K562 (cell line): ENCODE results near the gene SLC1A1. TPM values are rescaled to one million over a fixed set of nuclear protein-coding genes. Genes with fewer than 3 reads are reported as not detected.

ENCODE experiments used
- ATAC-seq: fragments of 200-7000 bp; cut with Tn5 transposase; 3 replicates; pipeline ENCODE4 v1.9.1; 2020; ENCODE audit warnings: moderate library complexity
- BruUV-seq: library from RNA; stranded (reverse); fragments of 400-500 nt; replicated peaks from 2 replicates; lab custom pipeline; 2021; lab: Mats Ljungman, UMichigan
- CTCF ChIA-PET: fragments of 300-600 bp; formaldehyde crosslinking; extraction: SDS; loops from one replicate; lab custom pipeline; 2021; ENCODE audit warnings: low intra/inter-chr PET ratio; lab: Yijun Ruan, JAX
- POLR2A ChIA-PET: fragments of 300-600, 350-650 bp; sonication (Branson Sonifier 250); formaldehyde crosslinking; extraction: SDS; loops from one replicate; lab custom pipeline; 2021; ENCODE audit warnings: antibody characterized with exemption, inconsistent platforms; lab: Yijun Ruan, JAX
- DNase-seq, 4 experiments: peaks; one replicate each; pipeline versions ENCODE4 v3.0.0 to v3.0.0-alpha.2; 2011 to 2018; ENCODE audit warnings: low spot score in 3 of 4, mixed read lengths in 3 of 4; ENCODE audit errors: extremely low read depth in 1 of 4
- FAIRE-seq: peaks from 2 replicates; lab custom pipeline; 2011; peaks lifted over from hg19 to GRCh38; lab: Jason Lieb, UNC
- H2AFZ ChIP-seq: 2 replicates; pipeline ENCODE4 v1.6.0; 2011; ENCODE audit warnings: low read depth, low read length, control low read depth, inconsistent platforms
- H3K27ac ChIP-seq: fragments of 200-600 bp; 3 replicates; pipeline ENCODE4 v1.8.0; 2011; ENCODE audit warnings: low read depth, mild to moderate bottlenecking, control low read depth, inconsistent platforms, low read length, moderate library complexity, mixed read lengths; ENCODE audit errors: extremely low read depth
- H3K27me3 ChIP-seq, 2 experiments: fragments of 300-600 bp in 1 of 2; 2 replicates in 1 of 2; 3 replicates in 1 of 2; pipeline versions ENCODE4 v1.6.0 to v1.8.0; 2011; ENCODE audit warnings: inconsistent platforms in 2 of 2, low read length in 2 of 2, mild to moderate bottlenecking in 1 of 2, mixed read lengths in 1 of 2, moderate library complexity in 1 of 2; ENCODE audit not compliant: control insufficient read depth in 2 of 2, insufficient read depth in 2 of 2
- H3K36me3 ChIP-seq: fragments of 300-600 bp; 3 replicates; pipeline ENCODE4 v1.8.0; 2011; ENCODE audit warnings: mild to moderate bottlenecking, low read length, inconsistent platforms; ENCODE audit not compliant: control insufficient read depth, insufficient read depth
- H3K4me1 ChIP-seq, 2 experiments: fragments of 200-600 bp in 1 of 2; replicated peaks in 1 of 2; 2 replicates in 1 of 2; 3 replicates in 1 of 2; pipeline versions ENCODE4 v1.5.1 to v1.8.0; 2011; ENCODE audit warnings: inconsistent platforms in 2 of 2, low read length in 2 of 2, mild to moderate bottlenecking in 1 of 2, mixed read lengths in 1 of 2, moderate library complexity in 1 of 2; ENCODE audit not compliant: control insufficient read depth in 2 of 2, insufficient read depth in 2 of 2
- H3K4me2 ChIP-seq: 2 replicates; pipeline ENCODE4 v1.6.1; 2011; ENCODE audit warnings: low read length, control low read depth, inconsistent platforms, mixed read lengths; ENCODE audit not compliant: insufficient read depth
- H3K4me3 ChIP-seq: fragments of 200-600 bp; sonication (generic), shearing (Covaris generic); 2 replicates; pipeline ENCODE4 v1.5.1; 2016; ENCODE audit warnings: control low read depth, inconsistent platforms
- H3K79me2 ChIP-seq: fragments of 200-600 bp; 3 replicates; pipeline ENCODE4 v1.8.0; 2011; ENCODE audit warnings: low read length, inconsistent platforms; ENCODE audit not compliant: control insufficient read depth, insufficient read depth
- H3K9ac ChIP-seq, 2 experiments: 2 replicates each; pipeline versions ENCODE4 v1.6.0 to v1.6.1; 2011; ENCODE audit warnings: low read depth in 2 of 2, low read length in 2 of 2, control low read depth in 1 of 2, inconsistent platforms in 1 of 2, mild to moderate bottlenecking in 1 of 2, mixed read lengths in 1 of 2; ENCODE audit not compliant: insufficient read depth in 1 of 2
- H3K9me1 ChIP-seq: one replicate; pipeline ENCODE4 v1.6.0; 2011; ENCODE audit warnings: inconsistent platforms, mild to moderate bottlenecking, low read length, moderate library complexity; ENCODE audit not compliant: control insufficient read depth, insufficient read depth
- H3K9me3 ChIP-seq: replicated peaks from 2 replicates; pipeline ENCODE4 v1.5.1; 2011; ENCODE audit warnings: low read depth, low read length, inconsistent platforms; ENCODE audit not compliant: control insufficient read depth, insufficient read depth
- H4K20me1 ChIP-seq: replicated peaks from 2 replicates; pipeline ENCODE4 v1.6.1; 2011; ENCODE audit warnings: low read length, inconsistent platforms, mixed read lengths; ENCODE audit not compliant: control insufficient read depth, insufficient read depth
- ATF7 ChIP-seq: fragments of 450-650 bp; IDR thresholded peaks from 2 replicates; pipeline ENCODE4 v1.7.1; 2014; ENCODE audit warnings: mild to moderate bottlenecking, moderate library complexity
- BMI1 ChIP-seq: fragments of 150-350 bp; IDR thresholded peaks from 2 replicates; pipeline ENCODE4 v1.6.1; 2014; ENCODE audit warnings: low read length
- CBX1 ChIP-seq: sonication (generic); IDR thresholded peaks from 2 replicates; pipeline ENCODE4 v1.6.1; 2016; ENCODE audit warnings: antibody characterized with exemption, low read depth, mild to moderate bottlenecking
- CREB1 ChIP-seq, 2 experiments: sonication (generic) in 1 of 2; formaldehyde crosslinking in 1 of 2; IDR thresholded peaks; 2 replicates each; pipeline versions ENCODE4 v1.6.1 to v1.8.0; 2012 to 2022; ENCODE audit warnings: inconsistent platforms in 1 of 2, mild to moderate bottlenecking in 1 of 2, missing genetic modification reagents in 1 of 2, moderate library complexity in 1 of 2
- CUX1 ChIP-seq: fragments of 200-800 bp; sonication (Bioruptor generic); IDR thresholded peaks from 2 replicates; pipeline ENCODE4 v1.6.1; 2016; ENCODE audit warnings: missing genetic modification characterization, missing compliant biosample characterization
- FUS ChIP-seq: fragments of 200-400 bp; formaldehyde crosslinking; optimal IDR thresholded peaks from 2 replicates; pipeline ENCODE3; 2017; ENCODE audit warnings: low read depth, low read length
- JUNB ChIP-seq: fragments of 450-650 bp; formaldehyde crosslinking; conservative IDR thresholded peaks from 2 replicates; pipeline ENCODE4 v1.4.0; 2020; ENCODE audit warnings: mild to moderate bottlenecking
- KHSRP ChIP-seq: fragments of 450-650 bp; IDR thresholded peaks from 2 replicates; pipeline ENCODE4 v1.6.1; 2017
- POLR2B ChIP-seq: fragments of 450-650 bp; IDR thresholded peaks from 2 replicates; pipeline ENCODE4 v1.6.1; 2018; ENCODE audit warnings: low read depth; ENCODE audit not compliant: partially characterized antibody
- POLR2H ChIP-seq: IDR thresholded peaks from 2 replicates; pipeline ENCODE4 v1.6.1; 2016; ENCODE audit warnings: missing genetic modification characterization, low read depth, mild to moderate bottlenecking, control low read depth, missing compliant biosample characterization, moderate library complexity
- RBM15 ChIP-seq: fragments of 200-400 bp; formaldehyde crosslinking; IDR thresholded peaks from 2 replicates; pipeline ENCODE4 v1.6.1; 2018; ENCODE audit warnings: mild to moderate bottlenecking, low read length, moderate library complexity; ENCODE audit not compliant: insufficient read depth
- RFX7 ChIP-seq: fragments of 250-450 bp; sonication (Bioruptor Pico); IDR thresholded peaks from 2 replicates; pipeline ENCODE4 v1.5.1; 2021; ENCODE audit warnings: mild to moderate bottlenecking
- SP1 ChIP-seq: sonication (generic); formaldehyde crosslinking; IDR thresholded peaks from 2 replicates; pipeline ENCODE4 v1.8.1; 2022; ENCODE audit warnings: mild to moderate bottlenecking, missing genetic modification reagents
- TRIM28 ChIP-seq: fragments of 450-650 bp; IDR thresholded peaks from 2 replicates; pipeline ENCODE4 v1.6.1; 2017
- XRCC5 ChIP-seq: fragments of 200-400 bp; formaldehyde crosslinking; IDR thresholded peaks from 2 replicates; pipeline ENCODE4 v1.6.1; 2017; ENCODE audit warnings: low read depth, mild to moderate bottlenecking, low read length
- ZNF165 ChIP-seq: fragments of 250-450 bp; sonication (Bioruptor Pico); IDR thresholded peaks from 2 replicates; pipeline ENCODE4 v1.4.0; 2020; ENCODE audit warnings: borderline replicate concordance
- ZNF586 ChIP-seq: fragments of 450-650 bp; formaldehyde crosslinking; conservative IDR thresholded peaks from 2 replicates; pipeline ENCODE4 v1.4.0; 2020; ENCODE audit warnings: mild to moderate bottlenecking, moderate library complexity
- ZNF717 ChIP-seq: fragments of 250-450 bp; sonication (Bioruptor Pico); IDR thresholded peaks from 2 replicates; pipeline ENCODE4 v1.5.0; 2021
- ZNF764 ChIP-seq: fragments of 250-450 bp; sonication (Bioruptor Pico); IDR thresholded peaks from 2 replicates; pipeline ENCODE4 v1.4.0; 2020; ENCODE audit warnings: low read depth, mild to moderate bottlenecking, moderate library complexity
- WGBS: fragments of 100-300 bp; shearing (Covaris generic); methylation state at CpG from one replicate; pipeline ENCODE4 v1.1.6; 2016; ENCODE audit warnings: low coverage, mixed read lengths; ENCODE audit not compliant: insufficient coverage; ENCODE audit errors: missing lambda C conversion rate; 5-methylcytosine and 5-hydroxymethylcytosine counted together
- in situ Hi-C: fragments of 300-500 bp; cut with MboI; formaldehyde crosslinking; loops from 4 replicates; pipeline ENCODE4 v1.15.0; 2018; ENCODE audit warnings: inconsistent platforms, mixed read lengths
- intact Hi-C: fragments of 100-400 bp; cut with micrococcal nuclease; formaldehyde crosslinking; loops from 2 replicates; pipeline ENCODE4 v1.14.2; 2022
- polyA plus RNA-seq, 8 experiments: library from polyadenylated mRNA; depleted of rRNA in 4 of 8; stranded (reverse) in 5 of 8; unstranded in 3 of 8; fragments of >200 nt; fragmentation: Nextera tagmentation in 2 of 8; fragmentation: Illumina TruSeq in 1 of 8; extraction: Ambion mirVana in 2 of 8; extraction: Trizol in 1 of 8; gene quantifications; 2 replicates each; pipeline versions ENCODE4 v1.2.1 to v1.2.3, GENCODE V29; 2011 to 2014; ENCODE audit warnings: inconsistent platforms in 1 of 8, missing spikeins in 1 of 8
- total RNA-seq, 7 experiments: library from RNA; depleted of rRNA in 6 of 7; stranded (reverse); fragments of >200 nt in 6 of 7; fragmentation: Illumina TruSeq in 2 of 7; extraction: Trizol in 2 of 7; gene quantifications; 2 replicates each; pipeline versions ENCODE4 v1.2.1 to v1.2.3, GENCODE V29; 2011 to 2021; ENCODE audit warnings: low replicate concordance in 1 of 7

SLC1A1 gene
- total and polyA plus RNA-seq, 9 of the 15 experiments (the other 6 are each of a cell fraction or from before 2014, with no cell fraction given) = 0.11 to 0.16 TPM; not detected in 7

- TF ChIP-seq CUX1 (no peak), JUNB (CRISPR knock-in tag) (no peak), POLR2H (tag) (no peak)
Observed at GRCh38 chr9:4489919-4490704, at the start of gene SLC1A1 (continued).

DNA sequence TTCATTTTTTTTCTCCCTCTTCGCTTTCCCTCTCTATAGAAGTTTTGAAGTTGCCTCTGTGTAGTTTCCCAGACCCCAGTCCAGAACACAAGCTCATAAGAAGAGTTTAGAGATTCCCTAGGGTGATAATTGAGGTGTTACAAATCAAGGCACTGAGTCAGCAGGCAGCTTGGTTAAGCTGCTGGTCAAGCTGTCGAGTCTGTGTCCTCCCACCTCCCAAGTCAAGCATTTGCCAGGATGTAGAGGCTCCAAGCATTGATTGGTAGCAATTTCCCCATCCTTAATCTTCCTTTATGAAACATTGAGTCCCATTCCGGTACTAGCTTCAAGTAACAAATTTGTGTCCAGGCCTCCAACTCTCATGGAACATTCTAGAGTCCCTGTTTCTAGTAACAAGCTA, 47.5 kb upstream of the SLC1A1 start:
- no peak for FAIRE-seq
- POLR2A ChIA-PET = no interaction called here
- in situ Hi-C loops = no loop called here
- no peak for TF ChIP-seq ZNF165
- TF ChIP-seq FUS = no peak
- TF ChIP-seq CREB1 (IDR thresholded peaks at IDR 0.05) = no peak
- TF ChIP-seq CREB1 (CRISPR knock-in tag; IDR thresholded peaks at IDR 0.05) = no peak
- TF ChIP-seq POLR2B = no peak
- no peak for TF ChIP-seq ZNF717
- no peak for TF ChIP-seq KHSRP
- no peak for TF ChIP-seq BMI1
- TF ChIP-seq ATF7 = no peak
- no peak for TF ChIP-seq SP1 (CRISPR knock-in tag)
- no peak for TF ChIP-seq RFX7 (CRISPR knock-in tag)
- no peak for TF ChIP-seq ZNF764 (CRISPR knock-in tag)
- no peak for TF ChIP-seq ZNF586 (CRISPR knock-in tag)
- TF ChIP-seq CBX1 = no peak
- no peak for TF ChIP-seq RBM15
- no peak for TF ChIP-seq XRCC5
- no peak for TF ChIP-seq TRIM28

More for the DNA sequence above, 47.5 kb upstream of the SLC1A1 start:
- intact Hi-C loops = no loop called here
- H3K9ac ChIP-seq = no peak overlapping the region
- no TSS peak for BruUV-seq
- H3K27me3 ChIP-seq = no peaks in the 10 kb centered on the region
- no peaks in the 10 kb centered on the region for H4K20me1 ChIP-seq
- H3K4me3 ChIP-seq = no peak overlapping the region
- CTCF ChIA-PET = no interaction called here
- no peaks in the 10 kb centered on the region for H3K9me1 ChIP-seq
- 11% methylated on average over 3 of the region's 3 CpGs for WGBS
- DNase-seq = no peak
- H3K79me2 ChIP-seq = no peaks in the 10 kb centered on the region
- H3K4me2 ChIP-seq = no peak overlapping the region
- ATAC-seq = no peak
- no peaks in the 10 kb centered on the region for H3K4me1 ChIP-seq
- no peak overlapping the region for H2AFZ ChIP-seq
- no peak overlapping the region for H3K27ac ChIP-seq
- no peaks in the 10 kb centered on the region for H3K36me3 ChIP-seq
- no peaks in the 10 kb centered on the region for H3K9me3 ChIP-seq
